GM19193 (cell line): ENCODE data around the gene FFAR3.

Source experiments
- POLR2A ChIP-seq: IDR thresholded peaks from 4 replicates; pipeline ENCODE4 v1.6.1; 2011; ENCODE audit not compliant: insufficient read depth, insufficient read length; ENCODE audit errors: extremely low read depth

FFAR3 gene

DNA sequence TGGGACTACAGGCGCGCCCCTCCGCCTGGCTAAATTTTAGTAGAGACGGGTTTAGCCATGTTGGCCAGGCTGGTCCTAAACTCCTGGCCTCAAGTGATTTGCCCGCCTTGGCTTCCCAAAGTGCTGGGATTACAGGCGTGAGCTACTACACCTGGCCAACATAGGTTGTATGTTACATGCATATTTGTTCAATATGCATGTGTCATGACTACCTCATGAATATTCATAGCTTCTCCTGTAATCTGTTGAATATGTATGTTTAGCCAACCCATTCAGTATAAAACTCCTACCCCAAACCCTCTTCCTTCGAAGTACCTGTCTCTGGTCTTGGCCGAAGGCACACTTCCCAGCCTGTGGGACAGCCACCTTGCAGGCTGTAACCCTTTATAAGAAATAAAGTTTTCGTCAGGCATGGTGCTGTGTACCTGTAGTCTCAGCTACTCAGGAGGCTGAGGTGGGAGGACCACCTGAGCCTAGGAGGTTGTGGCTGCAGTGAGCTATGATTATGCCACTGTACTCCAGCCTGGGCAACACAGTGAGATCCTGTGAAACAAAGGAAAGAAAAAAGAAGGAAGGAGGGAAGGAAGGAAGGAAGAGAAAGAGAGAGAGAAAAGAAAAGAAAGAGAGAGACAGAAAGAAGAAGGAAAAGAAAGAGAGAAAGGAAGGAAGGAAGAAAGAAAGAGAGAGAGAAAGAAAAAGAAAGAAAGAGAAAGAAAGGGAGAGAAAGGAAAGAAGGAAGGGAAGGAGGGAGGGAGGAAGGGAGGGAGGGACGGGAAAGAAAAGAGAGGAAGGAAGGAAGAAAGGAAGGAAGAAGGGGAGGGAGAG is 41.9 kb downstream of the FFAR3 start:
- no peak for TF ChIP-seq POLR2A

GRCh38 chr19:35400773-35401100 is 42.5 kb downstream of the FFAR3 start:
- TF ChIP-seq POLR2A = no peak

DNA sequence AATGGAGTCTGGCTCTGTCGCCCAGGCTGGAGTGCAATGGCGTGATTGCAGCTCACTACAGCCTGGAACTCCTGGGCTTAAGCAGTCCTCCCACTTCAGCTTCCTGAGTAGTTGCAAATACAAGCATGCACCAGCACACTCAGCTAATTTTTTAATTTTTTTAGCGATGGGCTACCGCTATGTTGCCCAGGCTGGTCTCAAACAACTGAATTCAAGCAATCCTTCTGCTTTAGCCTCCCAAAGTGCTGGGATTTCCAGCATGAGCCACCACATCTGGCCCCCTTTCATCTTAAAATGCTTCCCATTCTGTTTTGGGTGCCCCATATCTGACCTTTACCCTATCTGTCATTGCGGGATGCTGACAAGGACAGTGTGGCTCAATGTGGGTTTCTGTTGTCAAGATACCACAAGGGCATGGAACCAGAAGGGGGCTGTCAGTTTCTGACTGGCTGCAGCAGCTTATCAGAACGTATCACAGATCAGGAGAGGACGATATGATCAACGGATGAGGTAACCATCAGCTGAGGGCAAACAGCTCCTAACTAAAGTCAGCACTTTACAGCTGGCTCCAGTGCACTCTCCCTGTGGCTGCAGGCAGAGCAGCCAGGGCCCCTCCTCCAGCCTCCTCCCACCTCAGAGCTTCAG is 45.0 kb downstream of the FFAR3 start:
- TF ChIP-seq POLR2A = no peak

DNA sequence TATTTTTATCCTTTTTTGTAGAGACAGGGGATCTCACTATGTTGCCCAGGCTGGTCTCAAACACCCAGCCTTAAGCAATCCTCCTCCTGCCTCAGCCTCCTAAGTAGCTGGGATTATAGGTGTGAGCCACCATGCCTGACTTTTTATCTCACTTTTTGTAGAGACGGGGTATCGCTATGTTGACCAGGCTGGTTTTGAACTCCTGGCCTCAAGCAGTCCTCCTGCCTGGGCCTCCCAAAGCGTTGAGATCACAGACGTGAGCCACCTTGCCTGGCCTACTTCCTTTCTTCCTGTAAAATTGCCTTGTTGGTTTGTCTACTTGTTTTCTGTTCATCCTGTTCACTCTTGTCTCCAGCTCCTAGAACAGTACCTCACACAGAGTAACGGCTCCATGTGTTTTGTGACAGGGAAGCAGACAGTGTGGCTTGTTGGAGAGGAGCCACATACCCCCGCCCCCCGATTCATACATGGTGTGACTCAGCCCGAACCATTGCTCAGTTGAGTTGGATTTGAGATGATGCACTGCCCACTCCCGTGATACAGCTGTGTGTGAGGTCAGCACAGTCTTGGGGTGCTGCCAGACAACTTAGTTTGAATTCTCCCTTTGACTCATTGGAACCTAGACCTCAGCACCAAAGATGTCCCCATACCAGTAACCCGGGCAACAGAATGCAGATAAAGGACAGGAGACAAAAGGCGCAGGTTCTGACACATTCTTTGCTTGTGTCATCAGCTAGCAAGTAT is 46.8 kb downstream of the FFAR3 start:
- no peak for TF ChIP-seq POLR2A

DNA sequence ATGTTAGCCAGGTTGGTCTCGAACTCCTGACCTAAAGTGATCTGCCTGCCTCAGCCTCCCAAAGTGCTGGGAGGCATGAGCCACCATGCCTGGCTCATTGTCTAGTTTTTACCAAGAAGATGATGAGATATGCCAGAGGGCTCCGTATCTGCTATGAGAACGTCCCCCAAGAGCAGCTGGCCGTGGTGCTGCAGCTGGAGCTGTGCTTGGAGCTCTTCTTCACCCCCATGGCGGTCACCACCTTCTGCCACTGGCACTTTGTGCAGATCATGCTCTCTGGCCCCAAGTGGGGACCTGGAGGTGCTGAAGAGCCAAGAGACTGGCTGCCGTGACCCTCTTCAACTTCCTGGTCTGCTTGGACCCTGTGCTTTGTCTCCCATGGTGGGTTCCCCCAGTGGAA is 49.4 kb downstream of the FFAR3 start:
- TF ChIP-seq POLR2A = no peak

GRCh38 chr19:35408284-35409171 is 50.3 kb downstream of the FFAR3 start:
- TF ChIP-seq POLR2A = no peak

DNA sequence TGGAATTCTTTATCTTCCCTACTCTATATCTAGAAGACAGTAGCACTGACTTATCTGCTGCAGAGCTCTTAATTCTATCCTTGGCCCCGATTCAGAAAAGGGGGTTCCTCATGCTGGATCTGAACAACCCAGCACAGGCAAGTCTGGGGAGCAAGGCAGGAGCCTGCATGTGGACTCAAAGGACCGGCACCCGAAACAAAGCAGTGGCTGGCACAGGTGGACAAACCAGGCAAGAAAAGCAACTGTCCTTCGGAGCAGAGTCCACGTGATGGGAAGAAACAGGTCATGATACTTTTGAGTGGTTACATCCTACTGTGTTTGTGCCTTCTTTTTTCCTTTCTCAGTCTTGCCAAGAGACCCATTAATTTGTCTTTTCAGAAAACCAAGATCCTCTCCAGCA is 50.9 kb downstream of the FFAR3 start:
- TF ChIP-seq POLR2A = no peak
